Measurements from ENCODE around the gene SPEF1.
"Not testable (repeated sequence)": the region's sequence is repeated elsewhere in the genome, so short reads cannot be mapped to it uniquely, and the experiment has no call there.

Gene SPEF1

GRCh38 chr20:3795511-3796468 is 14.5 kb upstream of the SPEF1 start, which contains the start of gene CDC25B:
Gene CDC25B, plus strand, starts transcription at chr20:3796310. Its CDS starts 222 bp downstream, at chr20:3796532.
- peak within 1 kb of the TSS; percentile 48 to 72 (median 61) for H3K4me3 ChIP-seq

GRCh38 chr20:3794701-3795420 is 13.6 kb upstream of the SPEF1 start:
- Histone ChIP-seq H3K4me3 (peak overlapping the region in 5 of 7 experiments; percentile 48 to 72 (median 66)), H3K27ac (peak overlapping the region in 19 of 21 experiments; percentile 69 to 97 (median 92))

More at GRCh38 chr20:3795511-3796468, 14.5 kb upstream of the SPEF1 start, which contains the start of gene CDC25B:
- peak within 1 kb of the TSS; percentile 66 to 97 (median 91) for H3K27ac ChIP-seq

- peak overlapping the region in 1 of 21 experiments; percentile 96 for H3K27ac ChIP-seq
- H3K4me3 ChIP-seq: not testable (repeated sequence)
Observed at GRCh38 chr20:3794168-3794567, 12.9 kb upstream of the SPEF1 start.

- H3K27ac ChIP-seq: peak overlapping the region in 1 of 21 experiments; percentile 14
- H3K4me3 ChIP-seq: not testable (repeated sequence)
Observed at GRCh38 chr20:3789201-3789600, 8.0 kb upstream of the SPEF1 start.

GRCh38 chr20:3788685-3789155 is 7.5 kb upstream of the SPEF1 start:
- H3K27ac ChIP-seq: peak overlapping the region in 2 of 21 experiments; percentile 14 to 42
- H3K4me3 ChIP-seq: no peak overlapping the region

- Histone ChIP-seq H3K27ac (peak overlapping the region in 8 of 21 experiments; percentile 6 to 64 (median 38)), H3K4me3 (peak overlapping the region in 6 of 7 experiments; percentile 13 to 56 (median 20))
Observed at GRCh38 chr20:3787324-3788014, 6.2 kb upstream of the SPEF1 start.

- Histone ChIP-seq H3K27ac (peak within 1 kb of the TSS; percentile 42 to 88 (median 76)), H3K4me3 (peak within 1 kb of the TSS; percentile 54 to 64 (median 59))
Observed at GRCh38 chr20:3786665-3787323, 5.5 kb upstream of the SPEF1 start, which contains the start of gene CENPB. Gene CENPB, minus strand, starts transcription at chr20:3786740. Its CDS starts 257 bp downstream, at chr20:3786483.

GRCh38 chr20:3786126-3786484 is 4.9 kb upstream of the SPEF1 start:
- peak overlapping the region; percentile 42 to 88 (median 76) for H3K27ac ChIP-seq
- peak overlapping the region; percentile 54 to 64 (median 59) for H3K4me3 ChIP-seq

GRCh38 chr20:3785240-3786125 is 4.2 kb upstream of the SPEF1 start:
- Histone ChIP-seq H3K27ac (peak overlapping the region; percentile 42 to 88 (median 76)), H3K4me3 (peak overlapping the region; percentile 54 to 64 (median 59))

- peak overlapping the region; percentile 54 to 64 (median 59) for H3K4me3 ChIP-seq
Observed at GRCh38 chr20:3784863-3785239, 3.6 kb upstream of the SPEF1 start.

GRCh38 chr20:3784216-3784853 is 3.1 kb upstream of the SPEF1 start:
- peak overlapping the region in 11 of 21 experiments; percentile 18 to 87 (median 70) for H3K27ac ChIP-seq

More at GRCh38 chr20:3784863-3785239, 3.6 kb upstream of the SPEF1 start:
- H3K27ac ChIP-seq: peak overlapping the region in 12 of 21 experiments; percentile 18 to 87 (median 77)

GRCh38 chr20:3783511-3784195 is 2.4 kb upstream of the SPEF1 start:
- peak overlapping the region in 2 of 7 experiments; percentile 3 to 64 for H3K4me3 ChIP-seq
- peak overlapping the region in 14 of 21 experiments; percentile 12 to 87 (median 58) for H3K27ac ChIP-seq

More at GRCh38 chr20:3784216-3784853, 3.1 kb upstream of the SPEF1 start:
- H3K4me3 ChIP-seq: peak overlapping the region in 3 of 7 experiments; percentile 56 to 64 (median 57)

- Histone ChIP-seq H3K27ac (peak overlapping the region in 16 of 21 experiments; percentile 7 to 87 (median 49)), H3K4me3 (no peak overlapping the region)
Observed at GRCh38 chr20:3783068-3783489, 1.8 kb upstream of the SPEF1 start.

- Histone ChIP-seq H3K27ac (peak overlapping the region in 15 of 21 experiments; percentile 0 to 87 (median 50)), H3K4me3 (no peak overlapping the region)
Observed at GRCh38 chr20:3782597-3782996, 1.3 kb upstream of the SPEF1 start.

- Histone ChIP-seq H3K4me3 (no peak overlapping the region), H3K27ac (no peak overlapping the region)
Observed at GRCh38 chr20:3778976-3779375, 2.3 kb downstream of the SPEF1 start.

Data from skin epidermis (tissue), 12 donors.